Measurements from ENCODE around the gene HDAC9.

GRCh38 chr7:18849130-18849529, 353.6 kb downstream of the HDAC9 start:
- no peak for TF ChIP-seq EZH2 (IDR thresholded peaks at IDR 0.05; ENCODE audit: insufficient read depth, low read length)
- no peak for TF ChIP-seq CTCF (IDR thresholded peaks at IDR 0.05; ENCODE audit: insufficient read depth, low read depth, low read length)

Data from astrocyte (in vitro differentiated cells and primary cell).